ENCODE measurements around the gene RPUSD1.
"Not testable (repeated sequence)": the region's sequence is repeated elsewhere in the genome, so short reads cannot be mapped to it uniquely, and the experiment has no call there.

RPUSD1 gene

DNA sequence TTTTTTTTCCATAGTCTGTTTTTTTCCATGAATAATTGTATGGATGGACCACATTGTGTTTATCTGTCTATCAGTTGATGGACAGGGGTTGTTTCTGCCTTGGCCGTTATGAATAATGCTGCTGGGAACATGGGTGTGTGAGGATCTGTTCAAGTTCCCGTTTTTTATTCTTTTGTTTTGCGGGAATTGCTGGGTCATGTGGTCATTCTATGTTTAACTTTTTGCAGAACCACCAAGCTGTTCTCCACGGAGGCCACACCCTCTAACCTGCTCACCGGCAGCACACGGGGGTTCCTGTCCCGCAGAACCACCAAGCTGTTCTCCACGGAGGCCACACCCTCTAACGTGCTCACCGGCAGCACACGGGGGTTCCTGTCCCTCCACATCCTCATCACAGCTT, 33.5 kb downstream of the RPUSD1 start:
- no peak for DNase-seq (ENCODE audit: extremely low spot score, insufficient read length, low read depth)
- no peak for FAIRE-seq

DNA sequence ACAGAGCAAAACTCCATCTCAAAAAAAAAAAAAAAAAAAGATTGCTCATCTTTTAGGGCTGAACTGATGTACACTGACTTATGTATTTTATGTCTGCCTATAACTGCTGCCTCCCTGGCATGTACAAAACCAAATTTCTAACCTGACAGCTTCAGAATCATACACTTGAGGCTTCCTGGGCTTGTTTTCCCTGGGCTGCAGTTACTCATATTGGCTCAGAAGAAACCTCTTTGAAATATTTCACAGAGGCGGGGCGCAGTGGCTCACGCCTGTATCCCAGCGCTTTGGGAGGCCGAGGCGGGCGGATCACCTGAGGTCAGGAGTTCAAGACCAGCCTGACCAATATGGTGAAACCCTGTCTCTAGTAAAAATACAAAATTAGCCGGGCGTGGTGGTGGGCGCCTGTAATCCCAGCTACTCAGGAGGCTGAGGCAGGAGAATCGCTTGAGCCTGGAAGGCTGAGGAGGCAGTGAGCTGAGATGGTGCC, 34.0 kb downstream of the RPUSD1 start:
- not testable (repeated sequence) for DNase-seq (ENCODE audit: extremely low spot score, insufficient read length, low read depth); FAIRE-seq

DNA sequence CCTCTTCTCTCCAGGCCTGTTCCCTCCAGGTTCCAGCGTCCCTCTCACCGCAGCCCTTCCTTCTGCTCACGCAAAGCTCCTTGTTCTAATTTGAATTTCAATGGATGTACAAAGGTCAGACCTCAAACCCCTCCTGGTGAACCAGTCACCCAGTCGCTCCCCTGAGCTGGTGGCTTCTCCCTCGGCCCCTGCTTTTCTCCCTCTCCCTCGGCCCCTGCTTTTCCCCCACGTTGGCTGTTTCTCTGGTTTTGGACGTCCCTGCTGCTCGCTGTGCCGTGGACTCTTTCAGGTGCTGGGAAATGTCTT, 36.2 kb downstream of the RPUSD1 start:
- DNase-seq (ENCODE audit: extremely low spot score, insufficient read length, low read depth) = no peak
- FAIRE-seq = no peak

DNA sequence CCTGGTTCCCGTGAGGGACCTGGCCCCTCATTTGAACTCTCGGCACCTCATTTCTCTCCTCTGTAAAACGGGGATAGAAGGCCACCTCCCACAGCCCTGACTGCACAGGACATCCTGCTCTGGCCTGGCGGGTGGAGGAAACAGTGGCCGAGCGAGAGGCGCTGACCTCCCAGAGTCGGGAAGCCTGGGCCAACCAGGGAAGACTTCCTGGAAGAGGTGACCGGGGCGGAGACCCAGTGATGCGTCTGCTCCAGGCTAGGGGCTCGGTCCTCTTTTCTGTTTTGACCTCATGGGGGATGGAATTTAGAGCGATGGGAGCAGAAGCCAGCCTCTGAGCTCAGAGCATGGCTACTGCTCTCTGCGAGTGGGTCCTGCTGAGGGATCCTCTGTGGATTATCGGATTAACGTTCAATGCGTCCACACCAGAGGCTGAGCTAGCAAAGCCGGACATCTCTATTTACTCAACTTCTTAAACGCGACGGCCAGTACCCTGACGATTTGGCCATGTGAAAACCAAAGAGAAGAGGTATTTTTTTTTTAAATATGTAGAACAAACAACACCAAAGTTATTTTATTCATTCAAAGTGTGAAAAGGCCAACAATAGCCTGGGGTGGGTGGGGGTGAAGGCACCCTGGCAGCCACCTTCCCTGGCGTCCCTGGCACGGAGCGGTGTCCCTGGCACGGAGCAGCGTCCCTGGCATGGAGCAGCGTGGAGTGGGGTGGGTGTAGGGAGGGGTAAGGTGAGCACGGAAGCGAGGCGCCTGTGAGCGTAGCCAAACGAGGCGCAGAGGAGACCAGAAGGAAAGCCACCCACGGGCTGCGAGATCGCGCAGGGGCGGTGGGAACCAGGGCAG, 36.8 kb downstream of the RPUSD1 start:
- FAIRE-seq = no peak
- no peak for DNase-seq (ENCODE audit: extremely low spot score, insufficient read length, low read depth)

DNA sequence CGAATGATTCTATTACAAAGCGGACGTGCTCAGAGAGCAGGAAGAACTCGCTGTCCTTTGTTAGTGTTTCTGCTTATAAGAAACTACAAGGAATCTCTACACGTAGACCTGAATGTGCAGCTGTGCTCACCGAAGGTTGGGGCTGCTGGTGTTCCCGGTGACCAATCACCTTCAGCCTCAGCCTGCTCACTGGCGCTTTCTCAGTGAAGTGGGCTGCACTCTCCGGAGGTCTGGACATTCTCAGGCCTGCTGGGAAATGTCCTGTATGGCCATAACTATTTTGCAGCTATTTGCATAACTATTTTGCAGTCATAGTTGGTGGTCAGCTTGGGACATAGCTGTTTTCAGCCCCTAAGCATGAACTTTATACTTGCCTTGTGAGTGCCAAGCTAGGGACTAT, 37.7 kb downstream of the RPUSD1 start:
- no peak for DNase-seq (ENCODE audit: extremely low spot score, insufficient read length, low read depth)

DNA sequence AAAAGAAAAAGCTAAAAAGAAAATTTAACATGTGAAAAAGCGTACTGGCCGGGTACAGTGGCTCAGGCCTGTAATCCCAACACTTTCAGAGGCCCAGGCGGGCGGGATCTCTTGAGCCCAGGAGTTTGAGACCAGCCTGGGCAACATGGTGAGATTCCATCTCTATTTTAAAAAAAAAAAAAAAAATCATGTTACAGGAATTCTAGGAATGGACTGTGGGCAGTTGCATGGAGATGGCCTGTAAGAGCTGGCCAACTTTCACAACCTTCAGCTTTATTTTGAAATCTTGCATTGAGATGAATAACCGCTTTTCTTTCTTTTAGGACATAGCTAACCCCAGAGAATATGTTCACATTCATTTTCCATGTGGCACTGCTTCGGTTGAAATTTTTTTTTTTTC, 39.2 kb downstream of the RPUSD1 start:
- FAIRE-seq (no peak), DNase-seq (ENCODE audit: extremely low spot score, insufficient read length, low read depth) (no peak)

More for the DNA sequence above, 37.7 kb downstream of the RPUSD1 start:
- FAIRE-seq = no peak

DNA sequence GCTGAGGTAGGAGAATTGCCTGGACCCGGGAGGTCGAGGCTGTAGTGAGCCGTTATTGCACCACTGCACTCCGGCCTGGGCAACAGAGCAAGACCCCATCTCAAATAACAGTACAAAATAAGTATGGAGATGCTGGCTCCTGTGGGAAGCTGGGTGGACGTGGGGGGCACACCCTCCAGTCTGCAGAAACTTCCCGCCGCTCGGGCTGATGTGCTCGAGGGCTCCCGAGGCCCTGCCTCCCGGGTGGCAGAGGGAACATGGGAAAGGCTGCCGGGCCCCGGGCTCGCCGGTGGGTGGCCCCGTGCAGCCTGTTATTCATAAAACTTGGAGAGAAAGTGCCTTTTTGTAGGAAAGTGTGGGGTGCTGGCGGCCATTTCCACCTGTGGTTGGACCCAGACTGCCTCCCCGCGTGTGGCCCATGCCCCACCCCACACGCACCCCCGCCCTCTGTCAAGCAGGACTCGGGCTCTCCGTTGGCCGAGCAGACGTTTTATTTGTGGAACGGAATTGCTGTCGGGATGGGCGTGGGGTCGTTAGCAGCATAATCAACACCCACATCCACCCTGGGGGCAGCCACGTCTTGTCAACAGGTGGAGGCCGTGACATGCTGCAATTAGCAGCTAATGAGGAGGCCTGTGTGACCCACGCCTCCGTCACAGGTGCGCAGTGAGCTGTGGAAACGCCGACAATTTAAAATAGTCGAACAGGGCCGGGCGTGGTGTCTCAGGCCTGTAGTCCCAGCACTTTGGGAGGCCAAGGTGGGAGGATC, 40.0 kb downstream of the RPUSD1 start:
- no peak for DNase-seq (ENCODE audit: extremely low spot score, insufficient read length, low read depth)
- no peak for FAIRE-seq

GRCh38 chr16:746637-747036, 41.5 kb downstream of the RPUSD1 start:
- FAIRE-seq = no peak
- no peak for DNase-seq (ENCODE audit: extremely low spot score, insufficient read length, low read depth)

DNA sequence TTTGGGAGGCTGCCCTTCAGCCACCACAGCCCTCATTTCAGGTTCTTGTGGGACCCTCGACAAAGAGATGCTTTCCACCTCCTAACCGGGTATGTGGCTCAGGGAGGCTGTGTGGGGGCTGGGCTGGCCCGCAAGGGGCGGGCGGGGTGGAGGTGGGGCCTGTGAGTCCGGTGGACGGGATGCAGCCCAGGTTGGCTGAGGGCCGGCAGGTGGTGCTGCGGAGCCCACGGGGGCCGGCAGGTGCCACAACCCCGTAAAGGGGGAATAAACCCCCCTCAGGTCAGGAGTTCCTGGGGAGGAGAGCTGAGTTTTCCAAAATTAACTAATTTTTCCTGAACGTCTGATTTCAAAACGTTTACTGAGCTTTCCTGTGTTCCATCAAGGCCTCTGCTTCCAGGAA, 42.4 kb downstream of the RPUSD1 start:
- FAIRE-seq (no peak), DNase-seq (ENCODE audit: extremely low spot score, insufficient read length, low read depth) (no peak)

DNA sequence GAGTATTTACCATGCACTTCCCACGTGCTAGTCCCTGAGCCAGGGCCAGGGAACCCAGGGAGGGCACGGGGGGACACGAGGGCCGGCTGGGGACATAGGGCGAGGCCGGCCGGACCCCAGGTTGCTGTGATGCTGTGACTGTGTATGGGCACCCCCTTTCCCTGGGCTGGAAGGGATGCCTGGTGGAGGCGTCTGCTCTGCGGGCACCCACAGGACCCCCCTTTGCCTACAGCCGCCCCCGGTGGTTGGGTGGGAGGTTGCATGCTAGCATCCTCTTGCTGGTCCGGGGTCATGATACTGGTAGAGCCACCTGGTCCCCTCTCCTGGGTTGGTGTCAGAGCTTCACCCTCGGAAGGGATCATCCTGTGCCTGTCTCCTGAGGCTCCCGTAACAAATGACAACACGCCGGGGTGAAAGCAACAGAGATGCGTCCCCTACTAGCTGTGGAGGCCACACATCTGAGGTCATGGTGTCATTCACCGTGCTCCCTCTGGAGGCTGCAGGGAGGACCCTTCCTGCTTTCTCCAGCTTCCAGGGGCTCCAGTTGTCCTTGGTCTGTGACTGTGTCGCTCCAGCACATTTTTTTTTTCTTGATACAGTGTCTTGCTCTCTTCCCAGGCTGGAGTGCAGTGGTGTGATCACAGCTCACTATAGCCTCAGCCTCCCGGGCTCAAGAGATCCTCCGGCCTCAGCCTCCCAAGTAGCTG, 44.2 kb downstream of the RPUSD1 start:
- no peak for FAIRE-seq
- DNase-seq (ENCODE audit: extremely low spot score, insufficient read length, low read depth) = no peak

- DNase-seq (ENCODE audit: extremely low spot score, insufficient read length, low read depth); FAIRE-seq: not testable (repeated sequence)
These were observed 45.3 kb downstream of the RPUSD1 start for GRCh38 chr16:742894-743293.

DNA sequence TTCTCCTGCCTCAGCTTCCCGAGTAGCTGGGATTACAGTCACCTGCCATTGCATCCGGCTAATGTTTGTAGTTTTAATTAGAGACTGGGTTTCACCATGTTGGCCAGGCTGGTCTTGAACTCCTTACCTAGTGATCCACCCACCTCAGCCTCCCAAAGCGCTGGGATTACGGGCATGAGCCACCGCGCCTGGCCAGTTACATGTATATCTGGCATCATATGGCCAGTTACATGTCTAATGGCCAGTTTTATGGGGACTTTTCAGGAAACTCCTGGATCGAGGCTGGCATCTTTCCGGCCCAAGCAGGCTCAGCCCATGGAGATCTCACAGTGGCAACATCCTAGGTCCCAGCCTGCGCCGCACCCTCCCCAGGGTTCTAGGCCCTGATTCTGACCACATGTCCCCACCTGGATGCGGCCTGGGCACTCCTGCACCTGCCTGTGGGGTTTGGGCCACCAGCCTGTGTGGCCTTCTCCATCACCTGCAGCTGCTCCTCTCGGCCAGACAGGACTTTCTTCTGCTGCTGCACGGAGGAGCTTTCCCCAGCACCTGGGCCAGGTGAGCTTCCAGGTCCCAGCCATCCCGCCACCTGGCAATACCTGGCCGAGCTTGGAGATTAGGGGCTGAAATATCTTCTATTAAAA, 46.1 kb downstream of the RPUSD1 start:
- no peak for DNase-seq (ENCODE audit: extremely low spot score, insufficient read length, low read depth)
- no peak for FAIRE-seq

- peak; percentile 87 for DNase-seq (ENCODE audit: extremely low spot score, insufficient read length, low read depth)
- FAIRE-seq = peak; percentile 80
These were observed 47.2 kb downstream of the RPUSD1 start, which contains the start of gene CIAO3 for GRCh38 chr16:740764-741505. TSS of gene CIAO3 (minus strand) at chr16:740997. CDS start at chr16:740985, 12 bp downstream.

GRCh38 chr16:740459-740763, 47.8 kb downstream of the RPUSD1 start:
- DNase-seq (ENCODE audit: extremely low spot score, insufficient read length, low read depth) (no peak), FAIRE-seq (no peak)

DNA sequence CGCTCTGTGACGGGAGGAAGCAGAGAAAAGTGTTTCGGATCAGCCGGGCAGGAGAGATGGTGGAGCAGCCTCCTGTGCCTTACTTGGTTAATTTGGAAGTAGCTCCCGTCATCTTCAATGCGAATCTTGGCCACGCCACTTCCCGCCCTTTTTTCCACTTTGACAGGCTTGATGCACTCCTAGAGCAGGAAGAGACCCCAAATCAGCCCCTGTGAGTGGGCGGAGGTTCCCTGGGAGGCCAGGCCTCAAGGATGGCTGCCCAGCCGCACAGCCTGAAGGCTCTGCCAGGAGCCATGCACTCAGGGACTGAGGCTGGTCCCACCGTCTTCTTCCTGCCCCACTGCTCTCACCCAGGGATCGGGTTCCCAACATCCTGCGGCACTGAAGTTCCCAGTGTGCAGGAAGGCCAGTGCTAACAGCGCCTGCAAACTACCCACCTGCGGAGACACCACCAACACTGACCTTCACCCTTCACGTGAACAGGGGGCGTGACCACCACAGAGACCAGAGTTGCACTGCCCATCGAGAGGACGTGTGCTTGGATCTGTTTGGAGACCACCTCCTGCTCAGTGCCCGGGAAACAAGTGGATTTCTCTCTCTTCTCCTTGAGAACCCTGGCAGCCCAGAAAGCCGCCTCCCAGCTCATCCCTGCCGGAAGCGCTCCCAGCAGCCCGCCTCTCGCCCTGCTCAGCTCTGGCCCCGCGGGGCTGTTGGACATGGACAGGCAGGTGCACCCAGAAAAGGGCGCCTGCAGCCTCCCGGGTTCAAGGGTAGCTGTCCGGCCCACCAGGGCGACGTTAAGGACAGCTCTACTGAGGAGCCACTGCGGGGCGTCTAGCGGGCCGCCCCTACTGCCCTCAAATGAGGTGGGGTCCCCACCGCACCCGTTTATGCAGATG, 48.4 kb downstream of the RPUSD1 start:
- DNase-seq (ENCODE audit: extremely low spot score, insufficient read length, low read depth) = no peak

DNA sequence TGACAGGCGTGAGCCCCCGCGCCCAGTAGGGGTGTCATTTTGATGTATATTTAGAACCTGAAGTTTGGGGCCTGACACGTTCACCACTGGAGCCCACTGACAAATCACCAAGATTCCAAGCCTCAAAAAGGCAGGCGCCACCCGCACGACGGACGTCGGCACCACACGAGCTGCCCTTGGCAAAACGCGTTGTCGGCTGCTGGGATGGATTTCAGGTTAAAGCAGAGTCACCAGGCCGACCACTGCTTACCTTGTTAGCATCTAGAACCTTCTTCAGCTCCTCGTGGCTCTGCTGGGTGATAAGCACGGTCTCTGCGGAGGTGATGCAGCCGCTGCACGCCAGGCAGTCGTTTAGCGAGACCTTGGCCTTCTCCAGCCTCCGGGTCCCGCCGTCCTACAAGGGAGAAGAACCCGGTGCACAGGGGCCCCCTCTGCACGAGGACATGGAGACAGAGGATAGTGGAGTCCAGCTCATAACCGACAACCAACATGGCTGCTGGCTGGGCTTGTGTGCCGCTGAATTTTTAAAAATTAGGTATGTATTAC, 51.2 kb downstream of the RPUSD1 start:
- FAIRE-seq (no peak), DNase-seq (ENCODE audit: extremely low spot score, insufficient read length, low read depth) (no peak)

More for the DNA sequence above, 48.4 kb downstream of the RPUSD1 start:
- no peak for FAIRE-seq

- no peak for DNase-seq (ENCODE audit: extremely low spot score, insufficient read length, low read depth)
- FAIRE-seq = peak; percentile 87
These were observed 52.2 kb downstream of the RPUSD1 start for GRCh38 chr16:735982-736453.

All from GM18507 (cell line).